ENCODE data around the gene KIZ.

Gene KIZ

GRCh38 chr20:21172626-21173025, 46.7 kb downstream of the KIZ start:
- H3K27ac ChIP-seq: no peak overlapping the region
- no peaks in the 10 kb centered on the region for H4K20me1 ChIP-seq
- peaks cover 15% of the 10 kb centered on the region for H3K9me3 ChIP-seq
- peak overlapping the region; percentile 36; the same call in 1 of the 2 replicates for H3K4me2 ChIP-seq
- H3K9ac ChIP-seq: no peak overlapping the region
- TF ChIP-seq Cebpa-rat (IDR thresholded peaks at IDR 0.05): no peak
- no peak overlapping the region for H3K4me3 ChIP-seq
- H3K4me1 ChIP-seq: peaks cover 9% of the 10 kb centered on the region; the same call in 1 of the 2 replicates
- H3K36me3 ChIP-seq: peaks cover 6% of the 10 kb centered on the region; the same call in 1 of the 2 replicates
- no peaks in the 10 kb centered on the region for H3K27me3 ChIP-seq

GRCh38 chr20:21173485-21173884, 47.6 kb downstream of the KIZ start:
- Histone ChIP-seq H3K27ac (no peak overlapping the region), H3K9me3 (peaks cover 16% of the 10 kb centered on the region), H4K20me1 (no peaks in the 10 kb centered on the region), H3K27me3 (no peaks in the 10 kb centered on the region), H3K4me3 (no peak overlapping the region), H3K36me3 (peaks cover 5% of the 10 kb centered on the region; the same call in 1 of the 2 replicates), H3K4me2 (no peak overlapping the region), H3K4me1 (peaks cover 9% of the 10 kb centered on the region; the same call in 1 of the 2 replicates), H3K9ac (no peak overlapping the region)
- no peak for TF ChIP-seq Cebpa-rat (IDR thresholded peaks at IDR 0.05)

GRCh38 chr20:21174516-21175239, 48.8 kb downstream of the KIZ start:
- no peak for TF ChIP-seq Cebpa-rat (IDR thresholded peaks at IDR 0.05)
- H3K4me2 ChIP-seq: no peak overlapping the region
- H3K9me3 ChIP-seq: peaks cover 12% of the 10 kb centered on the region
- peaks cover 5% of the 10 kb centered on the region; the same call in 1 of the 2 replicates for H3K36me3 ChIP-seq
- H4K20me1 ChIP-seq: no peaks in the 10 kb centered on the region
- peaks cover 9% of the 10 kb centered on the region; the same call in 1 of the 2 replicates for H3K4me1 ChIP-seq
- H3K27ac ChIP-seq: no peak overlapping the region
- H3K9ac ChIP-seq: no peak overlapping the region
- no peak overlapping the region for H3K4me3 ChIP-seq
- H3K27me3 ChIP-seq: no peaks in the 10 kb centered on the region

GRCh38 chr20:21175433-21175832, 49.6 kb downstream of the KIZ start:
- no peaks in the 10 kb centered on the region for H3K27me3 ChIP-seq
- no peak overlapping the region for H3K27ac ChIP-seq
- no peak overlapping the region for H3K9ac ChIP-seq
- no peaks in the 10 kb centered on the region for H4K20me1 ChIP-seq
- H3K4me3 ChIP-seq: no peak overlapping the region
- H3K36me3 ChIP-seq: peaks cover 5% of the 10 kb centered on the region; the same call in 1 of the 2 replicates
- peaks cover 9% of the 10 kb centered on the region; the same call in 1 of the 2 replicates for H3K4me1 ChIP-seq
- TF ChIP-seq Cebpa-rat (IDR thresholded peaks at IDR 0.05): no peak
- H3K9me3 ChIP-seq: peaks cover 10% of the 10 kb centered on the region
- no peak overlapping the region for H3K4me2 ChIP-seq

- Histone ChIP-seq H4K20me1 (no peaks in the 10 kb centered on the region), H3K36me3 (no peaks in the 10 kb centered on the region), H3K4me2 (no peak overlapping the region), H3K9ac (no peak overlapping the region), H3K4me3 (no peak overlapping the region), H3K27me3 (no peaks in the 10 kb centered on the region), H3K4me1 (peaks cover 9% of the 10 kb centered on the region), H3K27ac (no peak overlapping the region), H3K9me3 (peaks cover 10% of the 10 kb centered on the region)
- no peak for TF ChIP-seq Cebpa-rat (IDR thresholded peaks at IDR 0.05)
These were observed 51.9 kb downstream of the KIZ start for GRCh38 chr20:21177767-21178166.

GRCh38 chr20:21179757-21180156, 53.9 kb downstream of the KIZ start:
- peaks cover 10% of the 10 kb centered on the region for H3K9me3 ChIP-seq
- no peak overlapping the region for H3K27ac ChIP-seq
- TF ChIP-seq Cebpa-rat (IDR thresholded peaks at IDR 0.05): no peak
- H4K20me1 ChIP-seq: no peaks in the 10 kb centered on the region
- peaks cover 9% of the 10 kb centered on the region for H3K4me1 ChIP-seq
- no peaks in the 10 kb centered on the region for H3K27me3 ChIP-seq
- H3K4me2 ChIP-seq: no peak overlapping the region
- no peak overlapping the region for H3K4me3 ChIP-seq
- no peaks in the 10 kb centered on the region for H3K36me3 ChIP-seq
- H3K9ac ChIP-seq: no peak overlapping the region

- no peak overlapping the region for H3K27ac ChIP-seq
- no peak for TF ChIP-seq Cebpa-rat (IDR thresholded peaks at IDR 0.05)
- no peak overlapping the region for H3K9ac ChIP-seq
- H4K20me1 ChIP-seq: no peaks in the 10 kb centered on the region
- no peaks in the 10 kb centered on the region for H3K36me3 ChIP-seq
- H3K27me3 ChIP-seq: no peaks in the 10 kb centered on the region
- peaks cover 9% of the 10 kb centered on the region for H3K4me1 ChIP-seq
- H3K9me3 ChIP-seq: peaks cover 10% of the 10 kb centered on the region
- no peak overlapping the region for H3K4me3 ChIP-seq
- no peak overlapping the region for H3K4me2 ChIP-seq
These were observed 54.4 kb downstream of the KIZ start for GRCh38 chr20:21180248-21180647.

- Histone ChIP-seq H3K4me2 (peak overlapping the region; percentile 18; the same call in 1 of the 2 replicates), H3K27me3 (no peaks in the 10 kb centered on the region), H3K9ac (no peak overlapping the region), H3K4me3 (no peak overlapping the region), H3K9me3 (peaks cover 10% of the 10 kb centered on the region), H3K27ac (no peak overlapping the region), H4K20me1 (no peaks in the 10 kb centered on the region), H3K36me3 (no peaks in the 10 kb centered on the region), H3K4me1 (peaks cover 9% of the 10 kb centered on the region)
- no peak for TF ChIP-seq Cebpa-rat (IDR thresholded peaks at IDR 0.05)
These were observed 55.1 kb downstream of the KIZ start for GRCh38 chr20:21181028-21181427.

GRCh38 chr20:21182832-21183563, 57.1 kb downstream of the KIZ start:
- TF ChIP-seq Cebpa-rat (IDR thresholded peaks at IDR 0.05): no peak
- H3K27ac ChIP-seq: no peak overlapping the region
- H4K20me1 ChIP-seq: no peaks in the 10 kb centered on the region
- H3K4me1 ChIP-seq: peaks cover 9% of the 10 kb centered on the region
- no peak overlapping the region for H3K4me2 ChIP-seq
- H3K9ac ChIP-seq: no peak overlapping the region
- no peak overlapping the region for H3K4me3 ChIP-seq
- H3K36me3 ChIP-seq: no peaks in the 10 kb centered on the region
- no peaks in the 10 kb centered on the region for H3K27me3 ChIP-seq
- no peaks in the 10 kb centered on the region for H3K9me3 ChIP-seq

- Histone ChIP-seq H4K20me1 (no peaks in the 10 kb centered on the region), H3K4me1 (peaks cover 9% of the 10 kb centered on the region), H3K27me3 (no peaks in the 10 kb centered on the region), H3K4me2 (no peak overlapping the region), H3K36me3 (no peaks in the 10 kb centered on the region), H3K27ac (no peak overlapping the region), H3K9ac (no peak overlapping the region), H3K4me3 (no peak overlapping the region), H3K9me3 (no peaks in the 10 kb centered on the region)
- TF ChIP-seq Cebpa-rat (IDR thresholded peaks at IDR 0.05): no peak
These were observed 57.8 kb downstream of the KIZ start for GRCh38 chr20:21183722-21184121.

Measured in BLaER1 (cell line).